Esophagus squamous epithelium (tissue), 5 donors: ENCODE data around the gene KCNJ11. TPM values are rescaled to one million over a fixed set of nuclear protein-coding genes. Genes with fewer than 3 reads are reported as not detected.

Source experiments
- DNase-seq: peaks from one replicate; lab custom pipeline; 2025; lab: John Stamatoyannopoulos, UW
- H3K27ac ChIP-seq, 4 donors: fragments of 200-600 bp; sonication (generic); one replicate each; pipeline ENCODE4 v1.5.1; 2016 to 2019; ENCODE audit warnings: mild to moderate bottlenecking in 1 of 4
- H3K27me3 ChIP-seq, 4 donors: fragments of 200-600 bp; sonication (generic); 1 replicate in 3 of 4; 2 replicates in 1 of 4; pipeline versions ENCODE4 v1.5.1 to v1.6.0; 2017 to 2021; ENCODE audit warnings: antibody characterized with exemption in 1 of 4
- H3K36me3 ChIP-seq, 3 donors: fragments of 200-600 bp; sonication (generic); one replicate each; pipeline ENCODE4 v1.5.1; 2016 to 2019
- H3K4me1 ChIP-seq, 3 donors: fragments of 200-600 bp; sonication (generic); one replicate each; pipeline ENCODE4 v1.5.1; 2017 to 2019
- H3K4me3 ChIP-seq, 4 donors: fragments of 200-600 bp; sonication (generic); 1 replicate in 3 of 4; 2 replicates in 1 of 4; pipeline ENCODE4 v1.5.1; 2016 to 2019; ENCODE audit warnings: mild to moderate bottlenecking in 2 of 4, moderate library complexity in 1 of 4
- H3K9me3 ChIP-seq, 3 donors: fragments of 200-600 bp; sonication (generic); one replicate each; pipeline ENCODE4 v1.5.1; 2016 to 2019
- CTCF ChIP-seq, 6 experiments: fragments of 450-650 bp in 4 of 6; fragments of 200-600 bp in 2 of 6; sonication (generic) in 2 of 6; IDR thresholded peaks; one replicate each; pipeline ENCODE4 v1.5.1; 2016 to 2019; ENCODE audit warnings: antibody characterized with exemption in 6 of 6, mild to moderate bottlenecking in 4 of 6, moderate library complexity in 4 of 6
- POLR2A ChIP-seq, 4 donors: fragments of 450-650 bp; IDR thresholded peaks; one replicate each; pipeline ENCODE4 v1.6.1; 2017; ENCODE audit warnings: antibody characterized with exemption in 4 of 4, mild to moderate bottlenecking in 4 of 4, moderate library complexity in 3 of 4
- WGBS, 2 donors: methylation state at CpG; one replicate each; pipeline ENCODE4 v1.1.5; 2018; 5-methylcytosine and 5-hydroxymethylcytosine counted together
- intact Hi-C: fragments of 100-400 bp; cut with DNase I; formaldehyde crosslinking; loops from one replicate; pipeline ENCODE4 v1.15.0; 2022
- total RNA-seq, 4 donors: library from RNA; depleted of rRNA; stranded (reverse); fragments of >200 nt; gene quantifications; one replicate each; pipeline ENCODE4 v1.1.0, GENCODE V29; 2016
- donor health status: DM: yes; HTN: yes; CAD: no.

The KCNJ11 gene
- total RNA-seq, 4 donors from 2014 or later: 1.0 to 1.6 (median 1.3) TPM

- H3K27ac ChIP-seq: no peak overlapping the region
- H3K36me3 ChIP-seq: no peaks in the 10 kb centered on the region
- intact Hi-C loops: loop anchor here (5.0 kb wide), 1 partner anchor 116 kb away; no protein-coding TSS in a partner anchor
- peak in 5 of 6 experiments; percentile 33 to 62 (median 45) for TF ChIP-seq CTCF (IDR thresholded peaks at IDR 0.05)
- no peak for TF ChIP-seq POLR2A (IDR thresholded peaks at IDR 0.05)
- no peak for DNase-seq
- peaks cover 0 to 27% (median 0%) of the 10 kb centered on the region in 4 donors for H3K27me3 ChIP-seq
- no peak overlapping the region for H3K4me3 ChIP-seq
- WGBS, 2 donors: 71% methylated on average over 18 of the region's 23 CpGs; no CpG with 5 or more reads in 1 of the 2 donors
- H3K4me1 ChIP-seq: peaks cover 4 to 32% (median 9%) of the 10 kb centered on the region in 3 donors
- H3K9me3 ChIP-seq: no peaks in the 10 kb centered on the region
Observed at GRCh38 chr11:17386331-17387084, 2.0 kb downstream of the KCNJ11 start.

- Histone ChIP-seq H3K4me3 (no peak overlapping the region), H3K36me3 (no peaks in the 10 kb centered on the region), H3K4me1 (peaks cover 4 to 32% (median 9%) of the 10 kb centered on the region in 3 donors), H3K27me3 (peaks cover 0 to 27% (median 0%) of the 10 kb centered on the region in 4 donors), H3K9me3 (no peaks in the 10 kb centered on the region), H3K27ac (no peak overlapping the region)
- TF ChIP-seq CTCF (IDR thresholded peaks at IDR 0.05) (no peak), POLR2A (IDR thresholded peaks at IDR 0.05) (no peak)
- intact Hi-C loops: loop anchor here (5.0 kb wide), 1 partner anchor 116 kb away; no protein-coding TSS in a partner anchor
- no peak for DNase-seq
- WGBS, 2 donors: 65 to 69% methylated on average over 2 to 3 of the region's 6 CpGs
Observed at GRCh38 chr11:17385926-17386325, 2.5 kb downstream of the KCNJ11 start.

GRCh38 chr11:17385492-17385891 lies 3.0 kb downstream of the KCNJ11 start:
- no peak for TF ChIP-seq POLR2A (IDR thresholded peaks at IDR 0.05)
- TF ChIP-seq CTCF (IDR thresholded peaks at IDR 0.05): no peak
- DNase-seq: no peak
- Histone ChIP-seq H3K4me3 (no peak overlapping the region), H3K4me1 (peaks cover 4 to 32% (median 9%) of the 10 kb centered on the region in 3 donors), H3K36me3 (no peaks in the 10 kb centered on the region), H3K27me3 (peaks cover 0 to 27% (median 0%) of the 10 kb centered on the region in 4 donors), H3K9me3 (no peaks in the 10 kb centered on the region), H3K27ac (no peak overlapping the region)
- WGBS, 2 donors: 67 to 73% methylated on average over 2 to 3 of the region's 5 CpGs
- intact Hi-C loops: loop anchor here (5.0 kb wide), 1 partner anchor 117 kb away; no protein-coding TSS in a partner anchor

- WGBS, 2 donors: 0 to 59% methylated on average over 1 to 5 of the region's 6 CpGs
- Histone ChIP-seq H3K36me3 (no peaks in the 10 kb centered on the region), H3K27me3 (peaks cover 0 to 27% (median 0%) of the 10 kb centered on the region in 4 donors), H3K4me1 (peaks cover 4 to 25% (median 4%) of the 10 kb centered on the region in 3 donors), H3K27ac (no peak overlapping the region), H3K4me3 (no peak overlapping the region), H3K9me3 (no peaks in the 10 kb centered on the region)
- DNase-seq: no peak
- peak; percentile 77 to 89 (median 84) for TF ChIP-seq CTCF (IDR thresholded peaks at IDR 0.05)
- TF ChIP-seq POLR2A (IDR thresholded peaks at IDR 0.05): no peak
- intact Hi-C loops: no loop called here
Observed at GRCh38 chr11:17384002-17384511, 4.4 kb downstream of the KCNJ11 start.

- intact Hi-C loops: no loop called here
- H3K36me3 ChIP-seq: no peaks in the 10 kb centered on the region
Observed at GRCh38 chr11:17383461-17383860, 5.0 kb downstream of the KCNJ11 start.

More at GRCh38 chr11:17383461-17383860, 5.0 kb downstream of the KCNJ11 start:
- Histone ChIP-seq H3K27ac (no peak overlapping the region), H3K27me3 (peaks cover 0 to 25% (median 0%) of the 10 kb centered on the region in 4 donors), H3K4me1 (peaks cover under 1 to 25% (median 4%) of the 10 kb centered on the region in 3 donors), H3K4me3 (no peak overlapping the region), H3K9me3 (no peaks in the 10 kb centered on the region)
- DNase-seq: no peak
- TF ChIP-seq POLR2A (IDR thresholded peaks at IDR 0.05) (no peak), CTCF (IDR thresholded peaks at IDR 0.05) (no peak)
- WGBS, 2 donors: 88 to 100% methylated on average over 1 of the region's 1 CpG
